Measurements from ENCODE around the gene TMEM151B. TPM values are rescaled to one million over a fixed set of nuclear protein-coding genes. Genes with fewer than 3 reads are reported as not detected.

The TMEM151B gene
- total RNA-seq, 1 donor from 2014 or later, result 4.7 TPM

- Mint-ChIP-seq H3K27ac (no peak overlapping the region), H3K9me3 (ENCODE audit: low read depth) (no peaks in the 10 kb centered on the region), H3K27me3 (peaks cover 51% of the 10 kb centered on the region), H3K36me3 (ENCODE audit: insufficient read depth) (peaks cover 5% of the 10 kb centered on the region), H3K4me1 (ENCODE audit: low read depth) (peaks cover 2% of the 10 kb centered on the region), H3K4me3 (ENCODE audit: low read depth) (no peak overlapping the region)
- TF ChIP-seq CTCF (IDR thresholded peaks at IDR 0.05; ENCODE audit: unreplicated experiment), result no peak
- no peak for DNase-seq (ENCODE audit: low spot score, unreplicated experiment)
Measured at GRCh38 chr6:44272529-44272928, 2.3 kb downstream of the TMEM151B start.

- H3K4me3 Mint-ChIP-seq (ENCODE audit: low read depth), result no peak overlapping the region
- peaks cover 53% of the 10 kb centered on the region for H3K27me3 Mint-ChIP-seq
- H3K4me1 Mint-ChIP-seq (ENCODE audit: low read depth), result peaks cover 2% of the 10 kb centered on the region
- TF ChIP-seq CTCF (IDR thresholded peaks at IDR 0.05; ENCODE audit: unreplicated experiment), result no peak
- H3K9me3 Mint-ChIP-seq (ENCODE audit: low read depth), result no peaks in the 10 kb centered on the region
- H3K27ac Mint-ChIP-seq, result no peak overlapping the region
- DNase-seq (ENCODE audit: low spot score, unreplicated experiment), result no peak
- H3K36me3 Mint-ChIP-seq (ENCODE audit: insufficient read depth), result peaks cover 5% of the 10 kb centered on the region
Measured at GRCh38 chr6:44272999-44273566, 2.8 kb downstream of the TMEM151B start.

- Mint-ChIP-seq H3K27ac (no peak overlapping the region), H3K4me3 (ENCODE audit: low read depth) (no peak overlapping the region), H3K4me1 (ENCODE audit: low read depth) (peaks cover 2% of the 10 kb centered on the region), H3K36me3 (ENCODE audit: insufficient read depth) (peaks cover 5% of the 10 kb centered on the region), H3K9me3 (ENCODE audit: low read depth) (no peaks in the 10 kb centered on the region), H3K27me3 (peaks cover 55% of the 10 kb centered on the region)
- no peak for DNase-seq (ENCODE audit: low spot score, unreplicated experiment)
- TF ChIP-seq CTCF (IDR thresholded peaks at IDR 0.05; ENCODE audit: unreplicated experiment), result no peak
Measured at GRCh38 chr6:44273617-44274016, 3.4 kb downstream of the TMEM151B start.

- no peak for DNase-seq (ENCODE audit: low spot score, unreplicated experiment)
- Mint-ChIP-seq H3K9me3 (ENCODE audit: low read depth) (no peaks in the 10 kb centered on the region), H3K4me3 (ENCODE audit: low read depth) (no peak overlapping the region), H3K4me1 (ENCODE audit: low read depth) (peaks cover 2% of the 10 kb centered on the region), H3K36me3 (ENCODE audit: insufficient read depth) (peaks cover 5% of the 10 kb centered on the region), H3K27me3 (peaks cover 57% of the 10 kb centered on the region), H3K27ac (no peak overlapping the region)
- no peak for TF ChIP-seq CTCF (IDR thresholded peaks at IDR 0.05; ENCODE audit: unreplicated experiment)
Measured at GRCh38 chr6:44275271-44275748, 5.1 kb downstream of the TMEM151B start.

GRCh38 chr6:44275749-44276648 is 5.7 kb downstream of the TMEM151B start:
- Mint-ChIP-seq H3K4me1 (ENCODE audit: low read depth) (peaks cover 2% of the 10 kb centered on the region), H3K27me3 (peaks cover 63% of the 10 kb centered on the region), H3K27ac (no peak overlapping the region), H3K9me3 (ENCODE audit: low read depth) (no peaks in the 10 kb centered on the region), H3K36me3 (ENCODE audit: insufficient read depth) (peaks cover 5% of the 10 kb centered on the region), H3K4me3 (ENCODE audit: low read depth) (no peak overlapping the region)
- DNase-seq (ENCODE audit: low spot score, unreplicated experiment), result no peak
- no peak for TF ChIP-seq CTCF (IDR thresholded peaks at IDR 0.05; ENCODE audit: unreplicated experiment)

All from progenitor cell of endocrine pancreas (in vitro differentiated cells).